B cell (primary cell): Measurements from ENCODE around the gene SEC16B.

ENCODE experiments used
- EZH2 ChIP-seq: IDR thresholded peaks from 2 replicates; pipeline ENCODE4 v1.6.1; 2012; ENCODE audit warnings: borderline replicate concordance, low read depth, mild to moderate bottlenecking, moderate library complexity, low read length; ENCODE audit not compliant: insufficient read depth, poor library complexity, severe bottlenecking
- TF ChIP-seq, protein P1 (sequence below): fragments of 200-600 bp; IDR thresholded peaks from one replicate; pipeline ENCODE4 v1.8.0; 2022; ENCODE audit warnings: antibody characterized with exemption, mild to moderate bottlenecking

DNA sequence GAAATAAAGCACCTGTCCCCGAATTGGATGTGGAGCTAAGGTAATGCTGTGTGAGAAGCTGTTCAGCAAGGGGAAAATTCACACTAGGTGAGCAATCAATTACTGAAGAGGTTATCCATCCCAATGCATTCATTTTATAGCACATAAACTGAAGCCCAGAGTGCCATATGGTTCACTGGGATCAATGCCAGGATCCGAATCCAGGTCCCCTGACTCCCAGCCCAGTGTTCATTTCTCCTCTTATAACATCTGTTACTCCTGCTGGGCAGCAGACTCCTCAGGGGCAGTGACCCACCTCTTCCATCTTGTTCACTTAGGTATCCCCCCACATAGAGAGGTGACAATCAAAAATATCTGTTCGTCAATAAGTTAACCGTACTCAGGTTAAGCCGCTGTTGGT lies 13.2 kb upstream of the SEC16B start:
- TF ChIP-seq, protein P1, sequence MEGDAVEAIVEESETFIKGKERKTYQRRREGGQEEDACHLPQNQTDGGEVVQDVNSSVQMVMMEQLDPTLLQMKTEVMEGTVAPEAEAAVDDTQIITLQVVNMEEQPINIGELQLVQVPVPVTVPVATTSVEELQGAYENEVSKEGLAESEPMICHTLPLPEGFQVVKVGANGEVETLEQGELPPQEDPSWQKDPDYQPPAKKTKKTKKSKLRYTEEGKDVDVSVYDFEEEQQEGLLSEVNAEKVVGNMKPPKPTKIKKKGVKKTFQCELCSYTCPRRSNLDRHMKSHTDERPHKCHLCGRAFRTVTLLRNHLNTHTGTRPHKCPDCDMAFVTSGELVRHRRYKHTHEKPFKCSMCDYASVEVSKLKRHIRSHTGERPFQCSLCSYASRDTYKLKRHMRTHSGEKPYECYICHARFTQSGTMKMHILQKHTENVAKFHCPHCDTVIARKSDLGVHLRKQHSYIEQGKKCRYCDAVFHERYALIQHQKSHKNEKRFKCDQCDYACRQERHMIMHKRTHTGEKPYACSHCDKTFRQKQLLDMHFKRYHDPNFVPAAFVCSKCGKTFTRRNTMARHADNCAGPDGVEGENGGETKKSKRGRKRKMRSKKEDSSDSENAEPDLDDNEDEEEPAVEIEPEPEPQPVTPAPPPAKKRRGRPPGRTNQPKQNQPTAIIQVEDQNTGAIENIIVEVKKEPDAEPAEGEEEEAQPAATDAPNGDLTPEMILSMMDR, result no peak
- no peak for TF ChIP-seq EZH2
